Measurements from ENCODE around the gene NXPH4. TPM values are rescaled to one million over a fixed set of nuclear protein-coding genes. Genes with fewer than 3 reads are reported as not detected.
A peak's percentile ranks its signal among the peaks of the same experiment; 100 is the strongest.

The NXPH4 gene
- total RNA-seq, 2 experiments from 2014 or later: 0.41 to 0.45 TPM

DNA sequence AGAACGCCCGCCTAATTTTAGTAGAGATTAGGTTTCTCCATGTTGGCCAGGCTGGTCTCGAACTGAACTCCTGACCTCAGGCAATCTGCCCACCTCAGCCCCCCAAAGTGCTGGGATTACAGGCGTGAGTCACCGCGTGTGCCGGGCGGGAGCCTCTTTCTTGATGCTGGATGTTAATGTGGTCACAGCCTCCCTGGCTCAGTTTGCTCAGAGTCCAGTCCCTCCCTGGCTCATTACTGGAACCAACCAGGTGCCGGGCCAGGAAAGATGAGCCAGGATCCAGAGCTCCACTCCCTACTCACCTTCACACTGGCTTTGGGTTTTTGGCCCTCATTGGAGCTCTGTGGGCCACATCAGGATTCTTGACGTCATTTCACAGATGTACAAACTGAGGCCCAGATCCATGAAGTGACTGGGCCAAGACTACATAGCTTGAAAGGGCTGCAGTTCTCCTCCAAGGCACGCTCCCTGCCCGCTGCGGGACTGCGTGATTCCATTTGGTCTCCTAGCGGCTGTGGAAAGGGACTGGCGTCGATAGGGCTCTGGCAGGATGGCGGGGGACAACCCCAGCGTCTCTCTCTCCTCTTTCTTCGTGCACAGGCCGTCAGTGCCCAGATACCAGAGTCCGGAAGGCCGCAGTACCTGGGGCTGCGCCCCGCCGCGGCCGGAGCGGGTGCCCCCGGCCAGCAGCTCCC is 7.8 kb downstream of the NXPH4 start:
- no peaks in the 10 kb centered on the region for H3K9me3 Mint-ChIP-seq
- CTCF ChIA-PET: interaction anchor here (0.9 to 13.6 kb wide), 6 partner anchors 8 to 235 kb away, joined by 3 to 431 read pairs (median 4); partner anchors contain the start of gene NXPH4
- no peak for DNase-seq
- intact Hi-C loops (cut with micrococcal nuclease): no loop called here
- peaks cover 66% of the 10 kb centered on the region for H3K27me3 Mint-ChIP-seq
- H3K36me3 Mint-ChIP-seq (ENCODE audit: low read depth): peaks cover 3% of the 10 kb centered on the region
- H3K4me1 Mint-ChIP-seq (ENCODE audit: low read depth): peaks cover 67% of the 10 kb centered on the region
- no peak overlapping the region for H3K27ac Mint-ChIP-seq
- ATAC-seq: no peak
- H3K4me3 Mint-ChIP-seq: no peak overlapping the region
- POLR2A ChIA-PET: interaction anchor here (0.5 to 12.7 kb wide), 3 partner anchors 13 to 238 kb away, joined by 3 to 238 read pairs (median 3); a partner anchor contains a TSS
- no peak for TF ChIP-seq CTCF (IDR thresholded peaks at IDR 0.05)

- ATAC-seq (peak; percentile 26), DNase-seq (peak; percentile 76)
- intact Hi-C loops (cut with micrococcal nuclease): no loop called here
- Mint-ChIP-seq H3K36me3 (ENCODE audit: low read depth) (peaks cover 8% of the 10 kb centered on the region), H3K27me3 (peaks cover 61% of the 10 kb centered on the region), H3K4me3 (peak overlapping the region; percentile 53), H3K9me3 (no peaks in the 10 kb centered on the region), H3K4me1 (ENCODE audit: low read depth) (peaks cover 64% of the 10 kb centered on the region), H3K27ac (no peak overlapping the region)
- CTCF ChIA-PET: interaction anchor here (0.9 to 13.6 kb wide), 5 partner anchors 9 to 234 kb away, joined by 3 to 431 read pairs (median 4); partner anchors contain the start of gene NXPH4
- TF ChIP-seq CTCF (IDR thresholded peaks at IDR 0.05): peak; percentile 72
- POLR2A ChIA-PET: interaction anchor here (0.9 to 12.7 kb wide), 3 partner anchors 11 to 237 kb away, joined by 3 to 238 read pairs (median 4); a partner anchor contains a TSS
Measured at GRCh38 chr12:57224973-57225679, 8.5 kb downstream of the NXPH4 start.

DNA sequence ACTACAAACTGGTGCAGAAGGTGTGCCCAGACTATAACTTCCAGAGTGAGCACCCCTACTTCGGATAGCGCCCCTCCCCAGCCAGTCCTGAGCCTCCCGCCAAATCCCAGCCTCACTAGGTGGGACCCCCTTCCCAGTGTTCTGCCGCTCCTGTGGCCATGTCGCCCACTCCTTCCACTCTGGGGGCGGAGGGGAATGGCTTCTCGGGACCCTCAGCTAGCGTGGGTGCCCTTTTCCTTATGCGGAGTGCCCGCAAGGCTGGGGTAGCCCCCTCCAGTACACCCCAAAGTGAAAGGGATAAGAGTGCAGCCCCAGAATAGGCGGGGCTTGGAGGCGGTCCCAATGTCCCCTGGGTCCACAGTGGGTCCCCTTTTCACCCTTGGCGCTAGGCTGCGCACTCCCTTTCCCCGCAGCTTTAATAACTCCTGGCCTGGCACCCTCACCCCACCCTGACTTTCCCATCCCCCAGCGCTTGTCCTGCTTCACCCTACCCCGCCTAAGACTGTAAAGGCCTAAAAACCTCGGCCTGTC is 9.2 kb downstream of the NXPH4 start:
- H3K4me1 Mint-ChIP-seq (ENCODE audit: low read depth): peaks cover 67% of the 10 kb centered on the region
- no peaks in the 10 kb centered on the region for H3K9me3 Mint-ChIP-seq
- no peak for ATAC-seq
- H3K27ac Mint-ChIP-seq: peak overlapping the region; percentile 40
- peaks cover 15% of the 10 kb centered on the region for H3K36me3 Mint-ChIP-seq (ENCODE audit: low read depth)
- ChIA-PET CTCF (interaction anchor here (0.9 to 13.6 kb wide), 4 partner anchors 9 to 233 kb away, joined by 3 to 431 read pairs (median 112); partner anchors contain the start of genes GLI1, NXPH4 and STAT6), POLR2A (interaction anchor here (0.6 to 12.7 kb wide), 4 partner anchors 12 to 261 kb away, joined by 3 to 238 read pairs (median 4); a partner anchor contains a TSS)
- no peak for DNase-seq
- no peak for TF ChIP-seq CTCF (IDR thresholded peaks at IDR 0.05)
- H3K27me3 Mint-ChIP-seq: peaks cover 58% of the 10 kb centered on the region
- H3K4me3 Mint-ChIP-seq: peak overlapping the region; percentile 53
- intact Hi-C loops (cut with micrococcal nuclease): no loop called here

DNA sequence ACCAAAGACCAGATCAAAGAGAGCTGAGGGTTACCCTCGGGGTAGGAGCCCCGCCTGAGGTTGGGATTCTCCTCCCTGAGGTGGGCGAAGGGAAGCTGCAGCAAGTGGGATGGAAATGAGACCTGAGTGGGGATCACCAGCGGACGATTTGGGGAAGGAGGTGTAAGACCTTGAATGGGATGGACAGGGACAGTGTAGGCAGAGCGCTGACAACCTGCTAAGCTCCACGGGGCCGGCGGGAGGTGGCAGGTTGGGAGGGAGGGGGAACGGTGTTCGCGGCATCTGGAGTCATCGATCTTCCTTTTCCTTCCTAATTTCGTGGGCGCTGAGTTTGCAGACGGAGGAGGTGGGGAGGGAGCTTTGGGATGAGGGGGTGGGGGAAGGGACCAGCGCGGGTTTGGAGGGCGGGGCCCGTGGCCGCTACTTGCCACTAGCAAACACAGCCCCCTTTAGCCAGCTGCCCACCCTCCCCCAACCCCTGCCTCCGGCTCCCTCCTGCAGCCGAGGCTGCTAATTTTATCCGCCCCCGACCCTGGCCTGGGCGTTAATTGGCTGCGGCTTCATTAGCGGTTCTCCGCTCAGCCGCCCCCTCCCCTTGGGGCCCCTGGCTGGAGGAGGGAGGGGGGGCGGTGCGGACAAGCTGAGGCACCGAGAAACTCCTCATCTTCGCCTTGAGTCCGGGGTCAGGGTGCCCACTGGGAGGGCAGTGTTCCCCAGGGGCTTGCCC is 10.2 kb downstream of the NXPH4 start:
- intact Hi-C loops (cut with micrococcal nuclease): no loop called here
- Mint-ChIP-seq H3K9me3 (no peaks in the 10 kb centered on the region), H3K27me3 (peaks cover 48% of the 10 kb centered on the region), H3K36me3 (ENCODE audit: low read depth) (peaks cover 25% of the 10 kb centered on the region), H3K4me3 (peak overlapping the region; percentile 35), H3K27ac (no peak overlapping the region), H3K4me1 (ENCODE audit: low read depth) (peaks cover 66% of the 10 kb centered on the region)
- ATAC-seq (no peak), DNase-seq (no peak)
- TF ChIP-seq CTCF (IDR thresholded peaks at IDR 0.05): no peak
- ChIA-PET POLR2A (interaction anchor here (0.6 to 12.7 kb wide), 5 partner anchors 11 to 260 kb away, joined by 3 to 238 read pairs (median 3); a partner anchor contains a TSS), CTCF (interaction anchor here (0.7 to 13.6 kb wide), 6 partner anchors 10 to 239 kb away, joined by 3 to 431 read pairs (median 8); partner anchors contain the start of genes GLI1, NXPH4 and STAT6)

All from activated CD8-positive, alpha-beta T cell treated with anti-CD3 and anti-CD28 coated beads for 36 hours (primary cell).